NCI-H1105 (cell line): ENCODE measurements around the gene RGPD8.
"Not testable (repeated sequence)": the region's sequence is repeated elsewhere in the genome, so short reads cannot be mapped to it uniquely, and the experiment has no call there.

Experiments used
- DNase-seq: peaks from one replicate; lab custom pipeline; 2025; lab: John Stamatoyannopoulos, UW

The RGPD8 gene

DNA sequence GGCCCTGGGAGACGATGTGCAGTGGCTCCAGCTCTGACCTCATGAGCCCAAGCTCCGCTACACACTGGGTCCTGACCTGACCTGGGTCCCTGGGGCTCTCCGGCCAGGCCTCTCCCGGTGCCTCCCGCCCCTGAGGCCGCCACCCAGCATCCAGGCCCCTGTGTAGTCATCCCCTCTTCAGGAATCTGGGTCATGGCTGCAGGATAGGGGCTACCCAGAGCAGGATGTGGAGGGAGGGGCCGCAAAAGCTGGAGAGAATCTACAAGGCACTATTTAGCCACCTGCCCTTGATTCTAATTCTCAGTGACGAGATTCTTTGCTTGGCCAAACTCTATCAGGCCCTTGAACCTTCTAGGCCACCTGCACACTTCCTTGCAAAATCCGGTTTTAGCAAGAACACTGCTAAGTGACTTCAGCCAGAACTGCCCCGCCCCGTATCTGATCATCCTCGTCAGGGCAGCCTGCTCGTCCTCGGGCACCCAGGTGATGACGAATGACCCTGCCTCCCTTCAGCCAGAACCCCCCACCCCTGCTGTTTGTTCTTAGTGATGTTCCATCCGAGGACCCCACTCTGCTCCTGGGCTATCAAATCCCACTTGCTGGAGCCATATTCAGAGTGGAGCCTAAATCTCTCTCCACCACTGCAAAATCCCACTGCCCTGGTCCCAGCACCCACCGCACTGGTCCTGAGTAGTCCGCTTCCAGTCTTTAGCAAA, 2.4 kb upstream of the RGPD8 start:
- not testable (repeated sequence) for DNase-seq

DNA sequence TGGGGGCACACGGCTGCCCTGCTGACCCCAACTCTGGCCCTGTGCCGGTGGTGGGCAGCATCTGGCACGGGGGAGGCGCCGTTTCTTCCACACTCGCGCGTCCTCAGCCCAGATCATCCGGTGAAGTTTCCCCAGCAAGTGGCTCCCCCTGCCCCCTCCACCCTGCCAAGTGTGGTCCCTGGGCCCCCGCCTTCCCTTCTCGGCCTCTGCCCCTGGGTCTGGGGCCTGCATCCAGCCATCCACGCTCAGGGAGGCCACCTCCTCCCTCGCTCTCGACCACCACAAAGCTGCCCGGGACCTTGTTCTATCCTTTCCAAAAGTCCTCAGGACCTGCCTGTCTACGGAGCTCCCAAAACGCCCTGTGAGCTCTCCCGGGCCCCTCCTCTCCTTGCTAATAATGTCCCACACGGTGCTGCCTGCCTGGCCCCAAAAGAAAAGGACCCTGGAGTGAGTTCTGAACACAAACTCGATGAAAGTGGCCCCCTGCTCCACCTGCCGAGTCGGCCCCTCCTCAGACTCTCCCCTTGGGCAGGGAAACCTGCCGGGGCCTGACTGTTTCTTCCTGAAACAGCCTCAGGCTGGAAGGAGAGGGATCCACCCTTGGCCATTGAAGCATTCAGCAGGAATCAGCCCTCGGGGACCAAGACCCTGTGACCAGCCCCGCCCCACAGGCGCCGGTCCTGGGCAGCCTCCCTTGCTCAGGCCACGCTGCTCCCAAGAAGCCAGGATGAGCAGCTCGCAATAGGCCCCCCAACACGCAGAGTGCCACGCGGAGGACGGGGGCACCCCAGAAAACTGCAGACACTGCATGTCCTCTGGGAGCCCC, 1.7 kb upstream of the RGPD8 start:
- DNase-seq: not testable (repeated sequence)

DNA sequence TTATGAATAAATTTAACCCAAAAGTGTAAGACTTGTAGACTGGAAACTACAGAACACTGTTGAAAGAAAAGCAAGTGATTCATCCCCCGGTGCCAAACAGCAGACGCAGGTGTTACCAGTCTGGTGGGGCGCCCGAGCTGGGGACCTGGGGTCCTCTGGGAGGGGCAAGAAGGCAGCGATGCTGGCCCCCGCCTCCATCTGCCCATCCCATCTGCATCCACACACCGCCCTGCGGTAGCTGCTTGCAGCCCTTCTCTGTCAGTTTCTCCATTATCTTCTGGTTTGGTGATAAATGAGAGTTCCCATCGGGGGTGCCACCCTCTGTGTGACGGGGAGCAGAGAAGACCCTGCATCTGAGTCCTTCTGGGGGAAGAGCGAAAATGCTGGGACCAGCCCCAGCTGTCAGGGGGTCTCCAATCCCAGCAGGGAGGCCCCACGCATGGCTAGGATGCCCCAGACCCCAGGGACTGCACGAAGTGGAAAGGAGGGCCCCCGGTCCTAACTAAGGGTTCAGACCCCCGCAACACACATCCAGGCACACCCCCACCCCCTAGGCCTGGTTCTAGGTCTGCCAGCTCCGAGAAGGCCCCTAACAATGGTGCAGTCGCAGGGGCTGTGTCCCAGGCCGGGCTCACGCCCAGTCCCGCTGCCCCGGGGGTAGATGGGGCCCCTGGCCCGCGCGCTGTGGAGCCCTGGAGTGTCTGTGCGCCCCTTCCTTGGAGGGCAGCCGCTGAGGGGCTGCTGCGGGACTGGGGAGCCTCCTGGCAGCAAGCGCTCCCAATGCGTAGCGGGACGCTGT, 686 bp upstream of the RGPD8 start:
- no peak for DNase-seq

DNA sequence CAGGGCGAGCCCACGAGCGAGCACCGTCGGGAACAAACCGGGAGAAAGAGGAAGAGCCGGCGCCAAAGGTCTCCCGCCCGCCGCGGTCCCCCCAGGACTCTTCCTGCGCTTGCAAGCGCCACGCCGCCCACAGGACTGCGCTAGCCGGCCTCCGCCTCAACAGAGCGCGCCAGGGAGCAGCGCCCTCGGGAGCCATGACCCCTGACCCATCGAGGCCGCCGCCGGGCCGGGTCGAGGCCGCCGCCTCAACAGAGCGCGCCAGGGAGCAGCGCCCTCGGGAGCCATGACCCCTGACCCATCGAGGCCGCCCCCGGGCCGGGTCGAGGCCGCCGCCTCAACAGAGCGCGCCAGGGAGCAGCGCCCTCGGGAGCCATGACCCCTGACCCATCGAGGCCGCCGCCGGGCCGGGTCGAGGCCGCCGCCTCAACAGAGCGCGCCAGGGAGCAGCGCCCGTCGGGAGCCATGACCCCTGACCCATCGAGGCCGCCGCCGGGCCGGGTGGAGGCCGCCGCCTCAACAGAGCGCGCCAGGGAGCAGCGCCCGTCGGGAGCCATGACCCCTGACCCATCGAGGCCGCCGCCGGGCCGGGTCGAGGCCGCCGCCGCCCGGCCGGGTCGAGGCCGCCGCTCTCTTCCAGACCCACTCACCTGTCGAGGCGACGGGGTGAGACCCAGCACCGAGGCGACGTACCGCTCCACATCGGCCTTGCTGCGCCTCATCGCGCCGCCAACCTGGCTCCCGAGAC, 538 bp downstream of the RGPD8 start:
- DNase-seq: not testable (repeated sequence)

- DNase-seq: not testable (repeated sequence)
Measured at GRCh38 chr2:112432390-112432734, 1.1 kb downstream of the RGPD8 start.

DNA sequence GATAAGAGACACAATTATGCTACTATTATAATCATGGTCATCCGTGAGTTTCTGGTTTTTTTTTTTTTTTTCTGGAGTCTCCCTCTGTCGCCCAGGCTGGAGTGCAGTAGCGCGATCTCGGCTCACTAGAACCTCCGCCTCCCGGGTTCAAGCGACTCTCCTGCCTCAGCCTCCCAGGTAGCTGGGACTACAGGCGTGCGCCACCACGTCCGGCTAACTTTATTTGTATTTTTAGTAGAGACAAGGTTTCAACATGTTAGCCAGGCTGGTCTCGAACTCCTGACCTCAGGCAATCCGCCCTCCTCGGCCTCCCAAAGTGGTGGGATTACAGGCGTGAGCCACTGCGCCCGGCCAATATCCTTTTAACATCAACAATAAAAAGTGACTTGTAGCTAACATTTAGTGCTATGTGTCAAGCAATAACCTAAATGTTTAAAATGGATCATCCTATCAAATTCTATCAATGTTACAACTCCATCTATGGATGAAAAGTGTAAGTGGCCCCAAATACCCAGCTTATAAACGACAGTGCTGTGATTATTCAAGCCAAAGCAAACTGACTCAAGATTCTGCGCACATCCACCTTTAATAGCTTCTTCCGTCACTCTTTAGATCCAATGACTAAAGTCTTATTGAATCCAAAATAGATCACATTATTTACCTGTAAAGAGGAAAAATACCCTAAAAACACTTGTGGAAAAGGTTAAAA, 1.7 kb downstream of the RGPD8 start:
- DNase-seq: not testable (repeated sequence)

- DNase-seq: not testable (repeated sequence)
Measured at GRCh38 chr2:112424553-112424952, 8.9 kb downstream of the RGPD8 start.

GRCh38 chr2:112416860-112417259, 16.6 kb downstream of the RGPD8 start:
- DNase-seq: not testable (repeated sequence)

- not testable (repeated sequence) for DNase-seq
Measured at GRCh38 chr2:112360055-112360454, 73.4 kb downstream of the RGPD8 start.

GRCh38 chr2:112354335-112354734, 79.1 kb downstream of the RGPD8 start:
- DNase-seq: not testable (repeated sequence)

- not testable (repeated sequence) for DNase-seq
Measured at GRCh38 chr2:112352809-112353603, 80.4 kb downstream of the RGPD8 start.

GRCh38 chr2:112352292-112352691, 81.2 kb downstream of the RGPD8 start:
- DNase-seq: not testable (repeated sequence)

DNA sequence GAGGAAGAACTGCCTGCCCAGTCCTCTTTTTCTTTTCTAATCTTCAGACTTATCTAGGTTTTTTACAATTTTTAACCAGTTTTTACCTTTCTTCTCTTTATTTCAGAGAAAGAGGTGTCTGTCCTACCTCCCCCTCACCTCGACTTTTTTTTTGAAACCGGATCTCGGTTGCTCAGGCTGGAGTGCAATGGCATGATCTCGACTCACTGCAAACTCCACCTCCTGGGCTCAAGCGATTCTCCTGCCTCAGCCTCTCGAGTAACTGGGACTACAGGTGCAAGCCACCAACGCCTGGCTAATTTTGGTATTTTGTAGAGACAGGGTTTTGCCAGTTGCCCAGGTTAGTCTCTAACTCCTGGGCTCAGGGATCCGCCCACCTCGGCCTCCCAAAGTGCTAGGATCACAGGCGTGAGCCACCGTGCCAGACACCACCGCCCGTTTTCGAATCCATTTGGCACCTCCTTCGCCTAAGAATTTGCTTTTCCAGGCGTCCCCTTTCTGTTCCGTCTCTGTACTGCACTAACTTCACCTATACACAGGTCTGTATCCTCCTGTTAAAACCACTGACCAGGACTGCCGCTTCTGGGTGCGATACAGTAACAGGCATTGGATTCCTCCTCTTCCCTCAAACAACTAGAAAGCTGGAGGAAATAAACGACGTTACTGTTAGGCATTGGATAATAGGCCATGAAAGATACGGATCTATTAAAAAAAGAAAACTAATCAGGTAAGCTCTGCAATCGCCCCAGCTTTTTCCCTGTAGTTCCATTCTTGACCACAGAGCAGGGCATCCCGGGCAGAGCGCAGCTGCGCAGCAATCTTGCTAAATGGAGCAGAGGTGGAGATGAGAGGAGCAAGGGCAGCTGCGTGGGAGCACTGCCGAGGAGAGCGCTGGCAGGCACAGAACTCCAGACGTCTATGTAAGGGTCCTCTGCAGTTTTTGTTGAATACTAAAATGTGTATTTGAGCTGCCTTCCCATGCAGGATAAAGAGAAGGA, 88.1 kb downstream of the RGPD8 start:
- DNase-seq: no peak

- DNase-seq: no peak
Measured at GRCh38 chr2:112343827-112344585, 89.4 kb downstream of the RGPD8 start.

- DNase-seq: no peak
Measured at GRCh38 chr2:112342067-112342550, 91.3 kb downstream of the RGPD8 start.

DNA sequence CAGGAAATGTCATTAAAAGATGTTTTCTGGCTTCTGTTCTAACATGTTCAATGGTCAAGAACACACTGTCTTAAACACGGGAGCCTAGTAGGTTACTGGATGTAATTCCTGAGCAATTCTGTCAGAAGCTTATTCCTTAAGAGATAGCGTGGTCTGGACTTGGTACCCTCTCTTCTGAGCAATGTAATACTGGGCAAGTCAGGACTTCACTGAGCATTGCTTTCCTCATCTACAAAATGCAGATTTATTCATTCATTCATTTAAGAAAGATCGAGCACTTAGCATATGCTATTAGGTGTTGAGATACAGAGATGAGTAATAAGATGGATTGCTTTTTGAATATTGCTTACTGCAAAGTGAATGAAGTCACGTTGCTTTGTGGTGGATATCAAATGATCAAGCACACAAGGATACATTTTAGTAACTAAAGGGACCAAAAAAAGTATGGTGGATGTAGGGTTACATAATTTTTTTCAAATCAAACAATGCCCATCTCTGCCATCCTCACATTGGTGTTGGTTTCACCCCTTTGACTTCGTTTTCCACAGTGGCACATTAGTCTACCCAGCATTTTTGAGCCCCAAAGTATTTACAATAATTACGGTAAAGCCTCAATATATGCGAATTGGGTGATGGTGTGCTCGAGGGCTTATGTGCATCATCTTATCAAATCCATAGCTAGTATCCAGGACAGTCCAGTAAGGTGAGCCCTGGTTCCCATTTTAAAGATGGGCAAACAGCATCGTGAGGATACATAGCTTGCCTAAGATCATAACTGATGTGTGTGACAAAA, 92.8 kb downstream of the RGPD8 start:
- no peak for DNase-seq

DNA sequence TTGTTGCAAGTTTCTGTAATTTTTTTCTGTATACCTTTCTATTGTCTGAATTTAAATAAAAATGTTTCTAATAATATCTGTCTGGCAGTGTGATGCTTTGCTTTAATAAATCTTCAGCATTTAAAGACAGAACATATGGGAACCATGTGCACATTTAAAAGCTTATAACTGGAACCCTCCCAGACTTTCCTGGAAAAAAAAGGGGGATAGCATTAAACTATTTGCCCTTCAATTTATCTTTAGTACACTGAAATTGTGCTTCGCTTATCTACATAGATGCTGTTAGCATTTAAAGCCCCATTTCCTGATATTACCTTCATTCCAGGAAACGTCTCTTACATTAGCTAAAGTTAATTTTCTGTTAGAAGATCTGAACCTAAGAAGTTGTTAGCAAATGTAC, 93.5 kb downstream of the RGPD8 start:
- DNase-seq: no peak
